ENCODE measurements around the gene HSD17B12. TPM values are rescaled to one million over a fixed set of nuclear protein-coding genes. Genes with fewer than 3 reads are reported as not detected.

HSD17B12 gene
- total RNA-seq, 1 donor from 2014 or later: 113 TPM

DNA sequence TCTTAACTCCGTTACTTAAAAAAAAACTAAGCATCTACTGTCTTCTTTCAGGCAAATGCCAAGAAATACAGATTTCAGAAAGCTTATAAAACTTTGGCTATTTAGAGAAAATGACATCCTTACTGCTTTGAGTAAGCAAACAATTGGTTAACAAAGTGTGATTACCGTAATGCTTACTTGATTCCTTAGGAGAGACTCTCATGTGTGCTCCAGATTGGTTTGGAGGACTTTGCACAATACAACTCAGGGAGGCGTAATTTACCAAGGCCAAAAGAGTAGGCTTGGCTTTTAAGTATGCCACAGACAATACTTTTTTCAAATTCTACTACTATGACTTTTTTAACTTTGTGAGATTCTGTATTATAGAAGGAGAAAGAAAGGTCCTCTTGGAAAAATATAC is 123.2 kb downstream of the HSD17B12 start:
- DNase-seq (ENCODE audit: low spot score): no peak

DNA sequence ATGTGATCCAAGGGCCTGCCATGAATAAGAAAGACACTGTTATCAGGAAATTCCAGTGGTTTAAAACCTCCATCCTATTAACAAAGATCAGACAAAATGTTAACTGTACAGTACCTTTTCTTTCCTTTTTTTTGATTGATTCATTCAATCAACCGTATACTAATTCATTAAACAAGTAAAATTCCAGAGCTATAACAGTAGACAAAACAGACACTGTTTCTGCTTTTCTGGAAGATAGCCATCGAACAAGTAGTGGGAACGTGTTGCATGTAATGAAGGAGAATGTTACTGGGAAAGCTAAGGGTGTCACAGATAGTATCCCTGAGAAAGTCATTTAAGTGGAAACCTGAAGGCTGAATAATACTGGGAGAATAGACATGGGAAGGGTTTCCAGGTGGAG is 126.4 kb downstream of the HSD17B12 start:
- no peak for DNase-seq (ENCODE audit: low spot score)

GRCh38 chr11:43810929-43811596 is 130.5 kb downstream of the HSD17B12 start:
- no peak for DNase-seq (ENCODE audit: low spot score)

DNA sequence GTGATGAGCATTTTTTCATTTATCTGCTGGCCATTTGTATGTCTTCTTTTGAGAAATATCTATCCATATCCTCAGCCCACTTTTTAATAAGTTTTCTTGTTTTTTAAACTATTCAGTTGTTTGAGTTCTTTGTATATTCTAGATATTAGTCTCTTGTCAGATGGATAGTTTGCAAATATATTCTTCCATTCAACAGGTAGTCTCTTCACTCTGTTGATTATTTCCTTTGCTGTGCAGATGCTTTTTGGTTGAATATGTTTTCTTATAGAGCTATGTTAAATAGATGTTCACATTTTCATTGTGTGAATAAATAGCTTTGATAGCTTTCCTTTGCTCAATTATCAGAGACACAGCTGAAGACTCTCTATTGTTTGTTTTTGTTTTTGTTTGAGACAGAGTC is 131.9 kb downstream of the HSD17B12 start:
- DNase-seq (ENCODE audit: low spot score): no peak

GRCh38 chr11:43818220-43818619 is 137.7 kb downstream of the HSD17B12 start:
- no peak for DNase-seq (ENCODE audit: low spot score)

DNA sequence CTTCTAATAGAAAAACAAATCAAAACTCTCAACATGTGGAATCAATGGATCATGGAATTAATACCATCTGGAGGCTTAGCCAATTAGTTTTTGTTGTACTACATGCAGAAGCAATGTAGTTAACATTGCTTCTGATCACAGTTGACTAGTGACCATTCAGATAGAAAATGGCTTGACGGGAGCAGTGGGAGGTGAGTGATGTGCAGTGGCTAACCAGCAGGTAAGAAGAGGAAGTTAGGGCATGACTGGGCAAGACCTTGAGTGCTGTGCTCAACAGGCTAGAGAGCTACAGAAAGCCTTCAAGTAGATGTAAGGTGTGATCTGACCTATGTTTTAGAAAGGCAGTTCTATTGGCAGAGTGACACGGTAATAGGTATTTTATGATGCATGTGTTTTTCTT is 139.4 kb downstream of the HSD17B12 start:
- DNase-seq (ENCODE audit: low spot score): no peak

GRCh38 chr11:43823316-43823715 is 142.8 kb downstream of the HSD17B12 start:
- no peak for DNase-seq (ENCODE audit: low spot score)

- no peak for DNase-seq (ENCODE audit: low spot score)
Observed at GRCh38 chr11:43823851-43824250, 143.3 kb downstream of the HSD17B12 start.

- no peak for DNase-seq (ENCODE audit: low spot score)
Observed at GRCh38 chr11:43825217-43825816, 144.8 kb downstream of the HSD17B12 start.

DNA sequence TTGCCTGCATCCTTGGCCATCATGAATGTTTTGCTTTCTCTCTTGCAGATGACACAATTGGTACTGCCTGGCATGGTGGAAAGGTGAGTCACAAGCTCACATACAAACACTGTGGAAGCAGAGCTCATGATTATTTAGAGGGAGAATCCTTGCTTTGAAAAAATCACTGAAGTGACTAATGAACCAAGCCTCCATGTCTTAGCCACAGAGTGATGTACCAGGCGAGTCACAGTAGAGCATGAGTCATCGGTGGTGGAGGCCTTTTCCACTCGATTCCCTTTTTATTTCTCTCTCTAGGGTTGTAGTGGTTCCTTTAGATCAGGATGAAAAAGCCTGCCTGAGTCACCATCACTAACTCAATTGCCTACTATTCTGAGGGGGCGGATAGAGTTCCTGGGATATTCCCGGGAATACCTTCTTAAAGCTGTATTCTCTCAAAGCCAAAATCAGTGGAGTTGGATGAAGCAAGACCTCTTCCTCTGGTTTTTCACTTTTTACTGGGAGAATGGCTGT is 150.4 kb downstream of the HSD17B12 start:
- no peak for DNase-seq (ENCODE audit: low spot score)

DNA sequence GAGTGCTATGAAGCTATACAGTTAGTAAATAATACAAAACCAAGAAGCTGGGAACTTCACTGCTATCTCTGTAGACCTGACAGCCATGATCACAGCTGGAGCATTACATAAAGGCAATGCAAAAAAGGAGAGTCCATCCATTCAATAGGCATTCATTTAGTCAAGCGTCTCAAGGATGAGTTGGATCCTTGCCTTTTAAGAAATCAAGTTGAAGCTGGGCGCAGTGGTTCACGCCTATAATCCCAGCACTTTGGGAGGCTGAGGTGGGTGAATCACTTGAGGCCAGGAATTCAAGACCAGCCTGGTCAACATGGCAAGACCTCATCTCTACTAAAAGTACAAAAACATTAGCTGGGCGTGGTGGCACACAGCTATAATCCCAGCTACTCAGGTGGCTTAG is 152.0 kb downstream of the HSD17B12 start:
- DNase-seq (ENCODE audit: low spot score): no peak

DNA sequence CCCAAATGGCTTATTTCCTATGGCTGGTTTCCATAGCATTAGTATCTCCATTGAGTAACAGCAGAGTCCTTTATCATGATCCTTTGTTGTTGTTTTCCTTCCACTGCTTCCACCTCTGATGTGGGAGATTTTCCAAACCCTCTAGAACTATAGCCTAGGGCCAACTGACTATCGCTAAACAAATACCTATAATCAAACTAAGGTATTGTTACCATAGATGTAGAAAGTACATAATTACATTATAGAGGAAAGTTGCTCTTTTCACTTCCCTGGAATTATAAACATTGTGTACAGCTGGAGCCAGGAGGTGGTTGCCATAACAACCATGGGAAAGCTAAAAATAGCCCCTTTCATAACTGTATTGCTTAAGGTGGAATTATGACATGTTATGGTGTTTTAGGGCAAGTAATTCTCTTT is 153.1 kb downstream of the HSD17B12 start:
- no peak for DNase-seq (ENCODE audit: low spot score)

- no peak for DNase-seq (ENCODE audit: low spot score)
Observed at GRCh38 chr11:43834286-43834685, 153.7 kb downstream of the HSD17B12 start.

GRCh38 chr11:43835104-43835503 is 154.6 kb downstream of the HSD17B12 start:
- no peak for DNase-seq (ENCODE audit: low spot score)

- DNase-seq (ENCODE audit: low spot score): no peak
Observed at GRCh38 chr11:43837879-43838278, 157.3 kb downstream of the HSD17B12 start.

GRCh38 chr11:43842021-43842420 is 161.5 kb downstream of the HSD17B12 start:
- DNase-seq (ENCODE audit: low spot score): no peak

- no peak for DNase-seq (ENCODE audit: low spot score)
Observed at GRCh38 chr11:43845816-43846215, 165.3 kb downstream of the HSD17B12 start.

- DNase-seq (ENCODE audit: low spot score): peak; percentile 51
Observed at GRCh38 chr11:43852057-43852636, 171.6 kb downstream of the HSD17B12 start.

DNA sequence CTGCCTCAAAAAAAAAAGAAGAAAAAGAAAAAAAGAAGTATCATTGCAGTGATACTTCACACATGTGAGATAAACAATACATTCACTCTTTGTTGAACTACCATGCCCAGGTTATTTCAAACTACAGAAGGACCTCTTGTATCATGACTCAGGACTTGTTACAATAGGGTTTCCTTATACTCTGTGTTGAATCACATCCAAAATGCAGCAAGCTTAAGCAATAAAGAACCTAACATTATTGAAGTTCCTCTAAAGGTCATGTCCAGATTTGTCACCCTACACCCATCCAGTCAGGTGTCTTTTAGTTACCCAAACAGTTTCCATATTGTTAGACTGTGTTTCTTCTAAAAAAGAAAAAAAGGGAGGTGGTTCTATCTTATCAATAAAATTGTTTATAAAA is 173.2 kb downstream of the HSD17B12 start:
- DNase-seq (ENCODE audit: low spot score): no peak

DNA sequence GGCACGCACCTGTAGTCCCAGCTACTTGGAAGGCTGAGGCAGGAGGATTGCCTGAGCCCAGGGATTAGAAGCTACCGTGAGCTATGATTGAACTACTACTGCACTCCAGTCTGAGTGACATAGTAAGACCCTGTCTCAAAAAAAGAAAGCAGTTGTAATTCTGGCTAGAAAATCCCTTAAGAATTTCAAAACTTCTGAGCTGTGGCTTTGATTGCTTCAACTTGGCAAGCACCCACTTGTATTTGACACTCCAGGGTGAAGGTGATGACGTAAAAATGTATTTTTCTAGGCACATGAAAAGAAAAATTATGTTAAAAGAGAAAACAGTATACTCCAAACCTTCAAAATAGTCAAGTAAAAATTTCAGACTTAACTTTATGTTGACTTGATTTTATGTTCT is 176.5 kb downstream of the HSD17B12 start:
- DNase-seq (ENCODE audit: low spot score): no peak

- DNase-seq (ENCODE audit: low spot score): no peak
Observed at GRCh38 chr11:43861141-43861540, 180.6 kb downstream of the HSD17B12 start.

GRCh38 chr11:43866520-43866919 is 186.0 kb downstream of the HSD17B12 start:
- no peak for DNase-seq (ENCODE audit: low spot score)

- no peak for DNase-seq (ENCODE audit: low spot score)
Observed at GRCh38 chr11:43866969-43867368, 186.4 kb downstream of the HSD17B12 start.
